KMS-11 (cell line): ENCODE results near the gene DDIT3.

Source experiments
- H2AFZ ChIP-seq: fragments of 200-600 bp; sonication (generic); 2 replicates; pipeline ENCODE4 v1.6.1; 2016; ENCODE audit warnings: antibody characterized with exemption, mixed run types, low read depth
- H3K27ac ChIP-seq: fragments of 200-600 bp; sonication (generic); 2 replicates; pipeline ENCODE4 v1.6.1; 2016; ENCODE audit warnings: mild to moderate bottlenecking, mixed run types
- H3K27me3 ChIP-seq: fragments of 200-600 bp; sonication (generic); 2 replicates; pipeline ENCODE4 v1.6.1; 2017; ENCODE audit warnings: mild to moderate bottlenecking, low read depth, mixed run types, moderate library complexity; ENCODE audit not compliant: insufficient read depth
- H3K36me3 ChIP-seq: fragments of 200-600 bp; sonication (generic); 2 replicates; pipeline ENCODE4 v1.6.1; 2017; ENCODE audit warnings: mild to moderate bottlenecking, mixed run types; ENCODE audit not compliant: insufficient read depth
- H3K4me1 ChIP-seq: fragments of 200-600 bp; sonication (generic); 2 replicates; pipeline ENCODE4 v1.6.1; 2016; ENCODE audit warnings: mild to moderate bottlenecking, low read depth, mixed run types; ENCODE audit not compliant: poor library complexity, severe bottlenecking
- H3K4me2 ChIP-seq: fragments of 200-600 bp; sonication (generic); 2 replicates; pipeline ENCODE4 v1.7.0; 2016; ENCODE audit warnings: mild to moderate bottlenecking, mixed run types
- H3K4me3 ChIP-seq: fragments of 200-600 bp; sonication (generic); IDR thresholded peaks from 2 replicates; pipeline ENCODE4 v1.6.1; 2017; ENCODE audit warnings: low read depth, low read length, mixed read lengths; ENCODE audit not compliant: insufficient read depth
- H3K79me2 ChIP-seq: fragments of 200-600 bp; sonication (generic); 2 replicates; pipeline ENCODE4 v1.6.1; 2016; ENCODE audit warnings: low read depth, mixed run types; ENCODE audit not compliant: insufficient read depth
- H3K9ac ChIP-seq: fragments of 200-600 bp; sonication (generic); 2 replicates; pipeline ENCODE4 v1.6.1; 2016; ENCODE audit warnings: mild to moderate bottlenecking, mixed run types
- H4K20me1 ChIP-seq: fragments of 200-600 bp; sonication (generic); 2 replicates; pipeline ENCODE4 v1.6.1; 2016; ENCODE audit warnings: mild to moderate bottlenecking, mixed run types; ENCODE audit not compliant: insufficient read depth
- TF ChIP-seq, protein P1 (sequence below): fragments of 200-600 bp; sonication (generic); conservative IDR thresholded peaks from 2 replicates; pipeline ENCODE4 v1.6.1; 2017; ENCODE audit warnings: low read depth, mild to moderate bottlenecking, antibody characterized with exemption, low read length, moderate library complexity, mixed read lengths

DDIT3 gene

GRCh38 chr12:57470286-57470969 is 49.9 kb downstream of the DDIT3 start:
- H3K9ac ChIP-seq, result no peak overlapping the region
- H3K27me3 ChIP-seq, result peaks cover 91% of the 10 kb centered on the region
- no peak overlapping the region for H3K4me2 ChIP-seq
- TF ChIP-seq, protein P1, sequence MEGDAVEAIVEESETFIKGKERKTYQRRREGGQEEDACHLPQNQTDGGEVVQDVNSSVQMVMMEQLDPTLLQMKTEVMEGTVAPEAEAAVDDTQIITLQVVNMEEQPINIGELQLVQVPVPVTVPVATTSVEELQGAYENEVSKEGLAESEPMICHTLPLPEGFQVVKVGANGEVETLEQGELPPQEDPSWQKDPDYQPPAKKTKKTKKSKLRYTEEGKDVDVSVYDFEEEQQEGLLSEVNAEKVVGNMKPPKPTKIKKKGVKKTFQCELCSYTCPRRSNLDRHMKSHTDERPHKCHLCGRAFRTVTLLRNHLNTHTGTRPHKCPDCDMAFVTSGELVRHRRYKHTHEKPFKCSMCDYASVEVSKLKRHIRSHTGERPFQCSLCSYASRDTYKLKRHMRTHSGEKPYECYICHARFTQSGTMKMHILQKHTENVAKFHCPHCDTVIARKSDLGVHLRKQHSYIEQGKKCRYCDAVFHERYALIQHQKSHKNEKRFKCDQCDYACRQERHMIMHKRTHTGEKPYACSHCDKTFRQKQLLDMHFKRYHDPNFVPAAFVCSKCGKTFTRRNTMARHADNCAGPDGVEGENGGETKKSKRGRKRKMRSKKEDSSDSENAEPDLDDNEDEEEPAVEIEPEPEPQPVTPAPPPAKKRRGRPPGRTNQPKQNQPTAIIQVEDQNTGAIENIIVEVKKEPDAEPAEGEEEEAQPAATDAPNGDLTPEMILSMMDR, result no peak
- no peak overlapping the region for H3K27ac ChIP-seq
- no peaks in the 10 kb centered on the region for H4K20me1 ChIP-seq
- H3K4me1 ChIP-seq, result no peaks in the 10 kb centered on the region
- no peaks in the 10 kb centered on the region for H3K79me2 ChIP-seq
- H3K4me3 ChIP-seq, result no peak overlapping the region
- no peak overlapping the region for H2AFZ ChIP-seq
- H3K36me3 ChIP-seq, result no peaks in the 10 kb centered on the region

DNA sequence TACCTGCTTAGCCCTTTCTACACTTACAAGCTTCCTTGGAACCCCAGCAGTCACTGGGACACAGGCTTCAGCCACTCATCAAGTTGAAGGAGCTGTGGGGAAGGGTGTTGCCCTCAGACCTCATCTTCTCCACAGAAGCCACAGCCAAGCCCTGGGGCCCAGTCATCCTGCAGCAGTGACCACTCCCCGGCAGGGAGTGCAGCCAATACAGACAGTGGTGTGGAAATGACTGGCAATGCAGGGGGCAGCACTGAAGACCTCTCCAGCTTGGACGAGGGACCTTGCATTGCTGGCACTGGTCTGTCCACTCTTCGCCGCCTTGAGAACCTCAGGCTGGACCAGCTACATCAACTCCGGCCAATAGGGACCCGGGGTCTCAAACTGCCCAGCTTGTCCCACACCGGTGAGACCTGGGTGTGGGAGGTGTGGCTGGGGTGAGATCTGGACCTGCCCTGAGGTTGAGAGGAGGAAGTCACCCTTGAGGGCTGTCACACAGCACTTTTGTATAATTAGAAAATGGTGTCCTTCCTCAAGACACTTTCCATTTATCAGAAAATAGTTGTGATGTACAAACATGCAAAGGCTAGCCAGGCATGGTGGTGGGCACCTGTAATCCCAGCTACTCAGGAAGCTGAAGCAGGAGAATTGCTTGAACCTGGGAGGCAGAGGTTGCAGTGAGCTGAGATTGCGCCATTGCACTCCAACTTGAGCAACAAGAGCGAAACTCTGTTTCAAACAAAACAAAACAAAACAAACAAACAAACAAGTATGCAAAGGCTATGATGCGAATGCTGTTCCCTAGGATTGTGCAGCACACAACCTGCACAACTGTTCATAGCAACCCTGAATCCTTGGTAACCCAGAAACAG is 50.8 kb downstream of the DDIT3 start:
- Histone ChIP-seq H2AFZ (no peak overlapping the region), H3K9ac (no peak overlapping the region), H3K79me2 (no peaks in the 10 kb centered on the region), H3K36me3 (no peaks in the 10 kb centered on the region), H3K27me3 (peaks cover 100% of the 10 kb centered on the region), H4K20me1 (no peaks in the 10 kb centered on the region), H3K4me3 (no peak overlapping the region), H3K4me1 (no peaks in the 10 kb centered on the region), H3K4me2 (no peak overlapping the region), H3K27ac (no peak overlapping the region)
- TF ChIP-seq, protein P1, result no peak

GRCh38 chr12:57467915-57468314 is 52.4 kb downstream of the DDIT3 start:
- no peak overlapping the region for H2AFZ ChIP-seq
- peaks cover 5% of the 10 kb centered on the region for H3K4me1 ChIP-seq
- H3K4me3 ChIP-seq, result no peak overlapping the region
- TF ChIP-seq, protein P1, result no peak
- no peak overlapping the region for H3K27ac ChIP-seq
- H3K4me2 ChIP-seq, result no peak overlapping the region
- no peaks in the 10 kb centered on the region for H3K36me3 ChIP-seq
- H3K27me3 ChIP-seq, result peaks cover 99% of the 10 kb centered on the region
- H4K20me1 ChIP-seq, result no peaks in the 10 kb centered on the region
- no peak overlapping the region for H3K9ac ChIP-seq
- H3K79me2 ChIP-seq, result no peaks in the 10 kb centered on the region

DNA sequence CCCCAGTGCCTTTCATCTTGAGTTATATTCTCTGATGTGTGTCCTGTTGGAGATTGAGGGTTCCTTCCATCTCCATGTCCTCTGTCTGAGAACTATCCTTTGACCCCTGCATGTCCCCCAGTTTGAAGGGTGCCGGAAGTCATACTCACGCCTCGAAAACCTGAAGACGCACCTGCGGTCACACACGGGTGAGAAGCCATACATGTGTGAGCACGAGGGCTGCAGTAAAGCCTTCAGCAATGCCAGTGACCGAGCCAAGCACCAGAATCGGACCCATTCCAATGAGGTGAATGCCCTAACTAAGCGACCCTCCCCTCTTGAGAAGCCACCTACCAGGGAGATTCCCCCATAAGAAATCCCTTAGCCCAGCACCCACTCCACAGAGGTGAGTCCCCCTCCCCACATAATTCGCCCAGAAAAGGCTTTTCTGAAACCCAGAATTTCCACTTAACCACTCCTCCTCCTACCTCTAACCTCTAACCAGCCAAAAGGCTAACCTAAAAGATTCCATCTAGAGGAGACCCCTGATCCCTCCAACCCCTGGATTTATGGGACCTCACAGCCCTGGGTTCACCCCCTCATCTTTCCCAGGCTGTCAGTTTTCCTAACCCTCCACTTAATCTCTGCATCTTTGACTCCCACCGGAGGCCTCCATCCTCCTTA is 53.0 kb downstream of the DDIT3 start:
- H3K4me3 ChIP-seq, result no peak overlapping the region
- H2AFZ ChIP-seq, result no peak overlapping the region
- no peaks in the 10 kb centered on the region for H3K79me2 ChIP-seq
- peaks cover 93% of the 10 kb centered on the region for H3K27me3 ChIP-seq
- no peak overlapping the region for H3K9ac ChIP-seq
- no peaks in the 10 kb centered on the region for H3K36me3 ChIP-seq
- no peak overlapping the region for H3K27ac ChIP-seq
- no peak overlapping the region for H3K4me2 ChIP-seq
- TF ChIP-seq, protein P1, result no peak
- peaks cover 7% of the 10 kb centered on the region for H3K4me1 ChIP-seq
- no peaks in the 10 kb centered on the region for H4K20me1 ChIP-seq
